ENCODE results near the gene SMG6.

- TF ChIP-seq POLR2AphosphoS5 (IDR thresholded peaks at IDR 0.05; ENCODE audit: low read depth, low read length) (no peak), ASH2L (IDR thresholded peaks at IDR 0.05; ENCODE audit: low read length) (no peak), CTCF (IDR thresholded peaks at IDR 0.05; ENCODE audit: control extremely low read depth in 1 of 3, insufficient read depth in 1 of 3, low read depth in 1 of 3, low read length in 3 of 3) (no peak)
Measured at GRCh38 chr17:2049333-2050299, 254.0 kb downstream of the SMG6 start.
